ENCODE measurements around the gene VWA5B1.
"Not testable (repeated sequence)": the region's sequence is repeated elsewhere in the genome, so short reads cannot be mapped to it uniquely, and the experiment has no call there.

Gene VWA5B1

DNA sequence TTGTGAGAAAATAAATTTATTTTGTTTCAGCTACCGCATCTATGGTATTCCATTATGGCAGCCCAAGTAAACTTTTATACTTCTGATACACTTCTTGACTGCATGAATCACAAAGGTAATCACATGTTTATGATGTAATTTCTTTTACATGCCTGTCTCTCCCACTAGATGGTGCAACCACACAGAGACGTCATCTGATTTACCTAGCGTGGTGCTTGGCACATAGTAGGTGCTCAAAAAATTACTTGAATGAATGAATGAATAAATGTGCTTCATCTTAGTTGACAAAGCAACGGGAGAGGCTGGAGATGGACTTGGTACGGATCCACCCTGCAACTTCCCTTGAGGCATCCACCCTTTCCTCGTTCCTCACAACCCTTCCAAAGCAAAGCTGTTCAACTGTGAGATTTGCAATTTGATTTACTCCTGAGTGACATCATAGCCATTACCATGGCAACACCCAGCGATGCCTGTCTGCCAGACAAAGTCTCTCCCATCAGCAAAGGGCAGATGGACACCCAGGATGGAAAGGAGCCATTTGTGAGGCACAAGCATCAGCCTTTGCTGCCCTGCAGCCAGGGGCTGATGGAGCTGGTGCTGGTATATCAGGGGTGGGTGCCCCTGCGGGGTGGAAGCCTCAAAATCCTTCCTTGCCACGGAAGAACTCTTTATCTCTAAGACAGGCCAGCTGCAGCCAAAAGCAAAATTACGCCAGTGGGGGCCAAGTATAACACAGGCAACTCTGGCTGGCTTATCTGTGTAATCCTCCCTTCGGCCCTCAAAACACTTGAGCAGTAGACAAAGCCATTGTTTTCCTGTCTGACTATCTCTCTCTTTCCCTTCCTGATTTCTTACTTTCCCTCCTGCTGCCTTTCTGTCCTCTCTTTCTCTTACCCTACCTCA, 18.9 kb upstream of the VWA5B1 start:
- H3K4me3 ChIP-seq (replicated peaks; ENCODE audit: low read depth, low read length) = no peak overlapping the region
- TF ChIP-seq CTCF (IDR thresholded peaks at IDR 0.05; ENCODE audit: low read length, missing control alignments) = no peak
- DNase-seq (ENCODE audit: low read depth) = peak; percentile 29

GRCh38 chr1:20273716-20274115, 17.0 kb upstream of the VWA5B1 start:
- not testable (repeated sequence) for DNase-seq (ENCODE audit: low read depth); H3K4me3 ChIP-seq (replicated peaks; ENCODE audit: low read depth, low read length)

GRCh38 chr1:20275319-20275925, 15.3 kb upstream of the VWA5B1 start:
- TF ChIP-seq CTCF (IDR thresholded peaks at IDR 0.05; ENCODE audit: low read length, missing control alignments) = no peak
- no peak for DNase-seq (ENCODE audit: low read depth)
- no peak overlapping the region for H3K4me3 ChIP-seq (replicated peaks; ENCODE audit: low read depth, low read length)

- TF ChIP-seq CTCF (IDR thresholded peaks at IDR 0.05; ENCODE audit: low read length, missing control alignments) = no peak
- no peak for DNase-seq (ENCODE audit: low read depth)
Observed at GRCh38 chr1:20276485-20277159, 14.1 kb upstream of the VWA5B1 start.

GRCh38 chr1:20278692-20279130, 12.0 kb upstream of the VWA5B1 start:
- no peak for DNase-seq (ENCODE audit: low read depth)
- no peak for TF ChIP-seq CTCF (IDR thresholded peaks at IDR 0.05; ENCODE audit: low read length, missing control alignments)
- no peak overlapping the region for H3K4me3 ChIP-seq (replicated peaks; ENCODE audit: low read depth, low read length)

More at GRCh38 chr1:20276485-20277159, 14.1 kb upstream of the VWA5B1 start:
- H3K4me3 ChIP-seq (replicated peaks; ENCODE audit: low read depth, low read length) = no peak overlapping the region

- TF ChIP-seq CTCF (IDR thresholded peaks at IDR 0.05; ENCODE audit: low read length, missing control alignments) = no peak
- H3K4me3 ChIP-seq (replicated peaks; ENCODE audit: low read depth, low read length) = no peak overlapping the region
- peak; percentile 11 for DNase-seq (ENCODE audit: low read depth)
Observed at GRCh38 chr1:20279509-20279908, 11.2 kb upstream of the VWA5B1 start.

DNA sequence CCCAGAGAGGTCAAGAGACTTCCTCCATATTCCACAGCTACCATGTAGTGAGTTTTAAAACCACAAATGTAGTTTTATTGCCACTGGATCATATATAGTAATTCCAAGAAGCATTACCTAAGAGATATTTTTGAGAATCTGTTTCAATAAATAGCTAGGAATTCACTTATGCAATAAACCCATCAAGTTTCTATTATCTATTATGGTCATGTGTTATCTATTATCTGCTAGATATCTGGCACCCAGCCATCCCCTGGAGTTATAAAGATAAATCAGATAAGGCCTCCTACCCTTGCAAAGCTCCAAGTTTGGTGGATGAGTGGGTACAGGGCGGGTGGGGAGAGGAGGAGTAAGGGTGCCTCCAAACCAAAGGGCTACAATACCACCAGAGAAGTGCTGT, 10.3 kb upstream of the VWA5B1 start:
- H3K4me3 ChIP-seq (replicated peaks; ENCODE audit: low read depth, low read length) = no peak overlapping the region
- no peak for TF ChIP-seq CTCF (IDR thresholded peaks at IDR 0.05; ENCODE audit: low read length, missing control alignments)
- no peak for DNase-seq (ENCODE audit: low read depth)
